Upper lobe of left lung (tissue), 4 donors: ENCODE data around the gene XRN2.
A peak's percentile ranks its signal among the peaks of the same experiment; 100 is the strongest.

Experiments used
- CTCF ChIP-seq, 6 experiments: fragments of 450-650 bp in 4 of 6; fragments of 200-600 bp in 2 of 6; sonication (generic) in 2 of 6; IDR thresholded peaks; one replicate each; pipeline ENCODE4 v1.5.1; 2016 to 2019; ENCODE audit warnings: antibody characterized with exemption in 6 of 6
- EP300 ChIP-seq, 4 donors: sonication (generic); formaldehyde crosslinking; IDR thresholded peaks; one replicate each; pipeline ENCODE4 v1.5.1; 2017; ENCODE audit warnings: antibody characterized with exemption in 4 of 4, control low read depth in 2 of 4
- POLR2A ChIP-seq, 4 donors: fragments of 450-650 bp; IDR thresholded peaks; one replicate each; pipeline ENCODE4 v1.5.1; 2016 to 2017; ENCODE audit warnings: antibody characterized with exemption in 4 of 4, mild to moderate bottlenecking in 2 of 4

- TF ChIP-seq CTCF (IDR thresholded peaks at IDR 0.05) (no peak), POLR2A (IDR thresholded peaks at IDR 0.05) (no peak), EP300 (IDR thresholded peaks at IDR 0.05) (peak in 1 of 4 donors; percentile 61)
Observed at GRCh38 chr20:21312813-21313474, 9.8 kb downstream of the XRN2 start.
